Peyer's patch (tissue), 4 donors: Measurements from ENCODE around the gene PEDS1.

ENCODE experiments used
- CTCF ChIP-seq, 6 experiments: fragments of 450-650 bp in 4 of 6; fragments of 200-600 bp in 2 of 6; sonication (generic) in 1 of 6; IDR thresholded peaks; one replicate each; pipeline ENCODE4 v1.5.1; 2017 to 2019; ENCODE audit warnings: antibody characterized with exemption in 6 of 6, mild to moderate bottlenecking in 3 of 6, moderate library complexity in 1 of 6
- POLR2A ChIP-seq, 2 donors: fragments of 450-650 bp; IDR thresholded peaks; one replicate each; pipeline ENCODE4 v1.5.1; 2017; ENCODE audit warnings: antibody characterized with exemption in 2 of 2, mild to moderate bottlenecking in 2 of 2, moderate library complexity in 2 of 2

DNA sequence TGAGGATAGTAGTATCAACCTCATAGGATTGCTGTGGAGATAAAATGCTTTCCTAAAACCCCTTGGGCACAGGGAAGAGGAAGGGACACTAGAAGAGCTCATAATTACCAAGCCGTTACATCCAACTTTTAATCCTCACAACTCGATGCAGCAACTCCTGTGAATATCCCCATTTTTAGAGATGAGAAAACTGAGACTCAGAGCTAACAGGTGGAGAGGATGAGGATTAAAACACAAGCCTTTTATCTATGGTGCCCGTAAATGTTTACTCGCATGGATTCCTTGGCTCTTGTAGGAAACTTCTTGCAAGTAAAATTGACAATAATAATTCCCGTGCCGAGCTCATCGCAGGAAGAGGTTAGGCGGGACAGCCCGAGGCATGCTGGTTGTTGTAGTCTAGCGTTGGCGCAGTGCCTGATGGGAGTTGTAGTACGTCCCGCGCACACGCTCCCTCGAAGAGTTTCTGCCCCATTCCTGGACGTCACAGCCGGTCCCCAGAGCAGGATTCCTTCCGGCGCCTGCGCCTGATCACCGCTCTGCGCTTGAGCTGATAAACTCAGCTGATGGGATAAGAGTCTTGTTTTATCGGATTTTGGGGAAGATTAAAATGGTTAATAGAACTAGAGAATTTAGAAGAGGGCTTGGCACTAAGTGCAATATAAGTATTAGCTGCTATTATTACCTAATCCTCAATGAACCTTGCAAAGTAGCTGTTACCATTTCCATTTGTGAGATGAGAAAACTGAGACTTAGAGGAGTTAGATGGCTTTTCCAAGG lies 37.7 kb downstream of the PEDS1 start:
- TF ChIP-seq CTCF (IDR thresholded peaks at IDR 0.05) (no peak), POLR2A (IDR thresholded peaks at IDR 0.05) (no peak)
